GM12864 (cell line): ENCODE data around the gene DICER1.

Experiments used
- DNase-seq: peaks from one replicate; pipeline ENCODE4 v3.0.0-alpha.2; 2011; ENCODE audit warnings: low read depth
- H3K4me3 ChIP-seq: 2 replicates; pipeline ENCODE4 v1.5.1; 2011; ENCODE audit warnings: mild to moderate bottlenecking, low read depth, low read length, control low read depth
- CTCF ChIP-seq: IDR thresholded peaks from 2 replicates; pipeline ENCODE4 v1.5.1; 2011; ENCODE audit warnings: low read depth, mild to moderate bottlenecking, moderate library complexity, low read length, control low read depth, inconsistent platforms; ENCODE audit errors: missing control alignments

The DICER1 gene

GRCh38 chr14:95104911-95105310, 52.4 kb downstream of the DICER1 start:
- no peak for DNase-seq
- no peak for TF ChIP-seq CTCF
- no peak overlapping the region for H3K4me3 ChIP-seq

GRCh38 chr14:95102680-95103044, 54.7 kb downstream of the DICER1 start:
- H3K4me3 ChIP-seq, result no peak overlapping the region
- DNase-seq, result no peak
- TF ChIP-seq CTCF, result no peak

GRCh38 chr14:95101736-95102679, 55.3 kb downstream of the DICER1 start:
- TF ChIP-seq CTCF, result no peak

GRCh38 chr14:95098984-95099599, 58.2 kb downstream of the DICER1 start:
- peak; percentile 25 for TF ChIP-seq CTCF
- no peak for DNase-seq
- no peak overlapping the region for H3K4me3 ChIP-seq

More at GRCh38 chr14:95101736-95102679, 55.3 kb downstream of the DICER1 start:
- no peak for DNase-seq
- H3K4me3 ChIP-seq, result no peak overlapping the region

- H3K4me3 ChIP-seq, result no peak overlapping the region
- no peak for DNase-seq
- TF ChIP-seq CTCF, result no peak
Observed at GRCh38 chr14:95097385-95097784, 59.9 kb downstream of the DICER1 start.

GRCh38 chr14:95096476-95096875, 60.9 kb downstream of the DICER1 start:
- TF ChIP-seq CTCF, result no peak
- H3K4me3 ChIP-seq, result no peak overlapping the region
- DNase-seq, result no peak

- no peak for DNase-seq
- no peak overlapping the region for H3K4me3 ChIP-seq
- TF ChIP-seq CTCF, result no peak
Observed at GRCh38 chr14:95095996-95096395, 61.3 kb downstream of the DICER1 start.
